PC-3 (cell line): ENCODE results near the gene CYTH3.

Source experiments
- EZH2phosphoT487 ChIP-seq: fragments of 300-600 bp; sonication (generic); IDR thresholded peaks from 2 replicates; pipeline ENCODE4 v1.6.1; 2018; ENCODE audit warnings: mild to moderate bottlenecking, antibody characterized with exemption, low read length, borderline replicate concordance
- TF ChIP-seq, protein P1 (sequence below): fragments of 300-600 bp; sonication (generic); conservative IDR thresholded peaks from 2 replicates; pipeline ENCODE4 v1.5.1; 2017; ENCODE audit warnings: antibody characterized with exemption, low read depth, mild to moderate bottlenecking, low read length

DNA sequence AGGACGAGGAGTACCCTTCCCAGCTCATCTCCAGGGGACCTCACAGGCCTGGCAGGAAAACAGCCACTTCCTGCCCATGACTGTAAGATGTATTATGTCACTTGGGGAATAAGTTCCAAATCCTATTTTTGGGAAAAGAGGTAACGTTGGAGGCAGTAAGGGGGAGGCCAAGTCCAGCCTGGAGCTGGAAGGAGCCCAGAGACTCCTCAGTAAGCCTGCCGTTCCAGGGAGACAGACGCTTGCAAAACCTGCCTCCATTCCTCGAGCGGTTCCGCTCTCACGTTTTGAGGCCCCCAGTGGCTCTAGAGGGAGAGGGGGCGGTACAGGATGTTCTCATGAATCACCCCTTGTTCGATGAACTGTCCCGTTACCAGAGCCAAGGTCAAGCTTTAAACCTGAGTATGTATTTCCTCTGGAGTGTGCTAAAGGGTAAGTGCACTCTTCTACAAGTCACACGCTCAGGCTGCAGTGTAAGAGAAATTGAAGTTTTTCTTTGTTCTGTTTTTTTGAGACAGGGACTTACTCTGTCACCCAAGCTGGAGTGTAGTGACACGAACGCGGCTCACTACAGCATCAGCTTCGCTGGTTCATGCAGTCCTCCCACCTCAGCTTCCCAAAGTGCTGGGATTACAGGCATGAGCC lies 45.5 kb upstream of the CYTH3 start:
- TF ChIP-seq EZH2phosphoT487: no peak
- TF ChIP-seq, protein P1, sequence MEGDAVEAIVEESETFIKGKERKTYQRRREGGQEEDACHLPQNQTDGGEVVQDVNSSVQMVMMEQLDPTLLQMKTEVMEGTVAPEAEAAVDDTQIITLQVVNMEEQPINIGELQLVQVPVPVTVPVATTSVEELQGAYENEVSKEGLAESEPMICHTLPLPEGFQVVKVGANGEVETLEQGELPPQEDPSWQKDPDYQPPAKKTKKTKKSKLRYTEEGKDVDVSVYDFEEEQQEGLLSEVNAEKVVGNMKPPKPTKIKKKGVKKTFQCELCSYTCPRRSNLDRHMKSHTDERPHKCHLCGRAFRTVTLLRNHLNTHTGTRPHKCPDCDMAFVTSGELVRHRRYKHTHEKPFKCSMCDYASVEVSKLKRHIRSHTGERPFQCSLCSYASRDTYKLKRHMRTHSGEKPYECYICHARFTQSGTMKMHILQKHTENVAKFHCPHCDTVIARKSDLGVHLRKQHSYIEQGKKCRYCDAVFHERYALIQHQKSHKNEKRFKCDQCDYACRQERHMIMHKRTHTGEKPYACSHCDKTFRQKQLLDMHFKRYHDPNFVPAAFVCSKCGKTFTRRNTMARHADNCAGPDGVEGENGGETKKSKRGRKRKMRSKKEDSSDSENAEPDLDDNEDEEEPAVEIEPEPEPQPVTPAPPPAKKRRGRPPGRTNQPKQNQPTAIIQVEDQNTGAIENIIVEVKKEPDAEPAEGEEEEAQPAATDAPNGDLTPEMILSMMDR: no peak
